GM23338 (cell line): ENCODE results near the gene SPACA4.
"Not testable (repeated sequence)": the region's sequence is repeated elsewhere in the genome, so short reads cannot be mapped to it uniquely, and the experiment has no call there.

Experiments
- CREB1 ChIP-seq: fragments of 250-450 bp; sonication (Bioruptor Pico); IDR thresholded peaks from 2 replicates; pipeline ENCODE4 v1.5.0; 2020; ENCODE audit warnings: low read depth, mild to moderate bottlenecking, moderate library complexity
- ETS1 ChIP-seq: IDR thresholded peaks from 2 replicates; pipeline ENCODE4 v1.6.1; 2016; ENCODE audit warnings: antibody characterized with exemption
- POLR2AphosphoS5 ChIP-seq: IDR thresholded peaks from 2 replicates; pipeline ENCODE4 v1.6.1; 2016; ENCODE audit warnings: antibody characterized with exemption, low read depth

GRCh38 chr19:48577908-48578307 is 28.6 kb upstream of the SPACA4 start:
- TF ChIP-seq ETS1, CREB1, POLR2AphosphoS5: not testable (repeated sequence)
